Measurements from ENCODE around the gene FBXL4.

Gene FBXL4

GRCh38 chr6:98840996-98841513 is 106.7 kb downstream of the FBXL4 start:
- no peak overlapping the region for H3K4me3 ChIP-seq (ENCODE audit: low read depth, low read length)
- TF ChIP-seq CTCF (IDR thresholded peaks at IDR 0.05; ENCODE audit: borderline replicate concordance, insufficient read depth, low read depth, low read length): no peak

DNA sequence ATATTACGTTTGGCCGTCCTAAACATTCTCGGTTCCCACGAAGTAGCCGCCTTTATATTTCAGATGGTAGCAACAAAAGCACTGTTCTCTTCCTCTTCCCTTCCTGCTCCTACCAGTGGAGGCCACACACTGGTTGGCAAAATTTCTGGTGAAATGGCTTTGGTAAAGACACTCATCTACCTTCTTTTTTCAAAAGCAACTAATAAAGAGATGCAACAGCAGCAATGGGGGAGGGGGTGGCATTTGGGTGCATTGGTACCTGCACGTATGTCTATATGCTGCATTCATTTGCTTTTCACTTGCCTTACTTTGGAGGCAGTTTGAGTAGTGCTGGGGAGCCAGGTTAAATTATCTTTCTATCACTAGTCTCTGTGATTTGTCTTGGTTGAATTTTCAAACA is 107.4 kb downstream of the FBXL4 start:
- no peak for TF ChIP-seq CTCF (IDR thresholded peaks at IDR 0.05; ENCODE audit: borderline replicate concordance, insufficient read depth, low read depth, low read length)
- H3K4me3 ChIP-seq (ENCODE audit: low read depth, low read length): no peak overlapping the region

DNA sequence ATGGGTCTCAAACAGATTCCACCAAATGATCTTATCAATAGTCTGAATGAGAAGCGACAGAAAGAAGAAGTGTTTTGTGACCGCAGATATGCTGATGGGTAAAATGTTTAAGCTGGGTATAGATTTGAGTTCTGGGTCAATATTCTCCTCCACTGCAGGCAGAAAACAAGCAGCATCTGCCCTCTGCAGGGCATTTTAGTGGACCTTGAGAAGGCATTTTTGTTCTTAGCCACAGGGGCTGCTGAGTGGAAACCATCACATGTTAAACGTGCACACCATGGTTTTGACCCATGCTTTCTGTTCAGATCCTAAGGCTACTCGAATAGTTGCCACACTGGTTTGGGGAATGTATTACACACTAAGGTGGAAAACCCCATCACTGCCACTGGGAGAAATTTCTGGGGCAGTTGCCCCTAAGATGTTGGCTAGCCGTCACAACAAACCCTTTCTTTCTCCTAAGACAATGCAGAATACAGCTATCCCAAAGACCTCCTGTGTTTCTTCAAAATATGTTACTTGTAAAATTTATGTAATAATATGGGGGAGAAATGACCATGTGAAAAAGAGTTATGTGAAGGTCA is 107.9 kb downstream of the FBXL4 start:
- no peak for TF ChIP-seq CTCF (IDR thresholded peaks at IDR 0.05; ENCODE audit: borderline replicate concordance, insufficient read depth, low read depth, low read length)

GRCh38 chr6:98838975-98839374 is 108.8 kb downstream of the FBXL4 start:
- H3K4me3 ChIP-seq (ENCODE audit: low read depth, low read length): no peak overlapping the region
- no peak for TF ChIP-seq CTCF (IDR thresholded peaks at IDR 0.05; ENCODE audit: borderline replicate concordance, insufficient read depth, low read depth, low read length)

More for the DNA sequence above, 107.9 kb downstream of the FBXL4 start:
- H3K4me3 ChIP-seq (ENCODE audit: low read depth, low read length): no peak overlapping the region

- no peak for TF ChIP-seq CTCF (IDR thresholded peaks at IDR 0.05; ENCODE audit: borderline replicate concordance, insufficient read depth, low read depth, low read length)
- H3K4me3 ChIP-seq (ENCODE audit: low read depth, low read length): no peak overlapping the region
Observed at GRCh38 chr6:98838032-98838431, 109.7 kb downstream of the FBXL4 start.

DNA sequence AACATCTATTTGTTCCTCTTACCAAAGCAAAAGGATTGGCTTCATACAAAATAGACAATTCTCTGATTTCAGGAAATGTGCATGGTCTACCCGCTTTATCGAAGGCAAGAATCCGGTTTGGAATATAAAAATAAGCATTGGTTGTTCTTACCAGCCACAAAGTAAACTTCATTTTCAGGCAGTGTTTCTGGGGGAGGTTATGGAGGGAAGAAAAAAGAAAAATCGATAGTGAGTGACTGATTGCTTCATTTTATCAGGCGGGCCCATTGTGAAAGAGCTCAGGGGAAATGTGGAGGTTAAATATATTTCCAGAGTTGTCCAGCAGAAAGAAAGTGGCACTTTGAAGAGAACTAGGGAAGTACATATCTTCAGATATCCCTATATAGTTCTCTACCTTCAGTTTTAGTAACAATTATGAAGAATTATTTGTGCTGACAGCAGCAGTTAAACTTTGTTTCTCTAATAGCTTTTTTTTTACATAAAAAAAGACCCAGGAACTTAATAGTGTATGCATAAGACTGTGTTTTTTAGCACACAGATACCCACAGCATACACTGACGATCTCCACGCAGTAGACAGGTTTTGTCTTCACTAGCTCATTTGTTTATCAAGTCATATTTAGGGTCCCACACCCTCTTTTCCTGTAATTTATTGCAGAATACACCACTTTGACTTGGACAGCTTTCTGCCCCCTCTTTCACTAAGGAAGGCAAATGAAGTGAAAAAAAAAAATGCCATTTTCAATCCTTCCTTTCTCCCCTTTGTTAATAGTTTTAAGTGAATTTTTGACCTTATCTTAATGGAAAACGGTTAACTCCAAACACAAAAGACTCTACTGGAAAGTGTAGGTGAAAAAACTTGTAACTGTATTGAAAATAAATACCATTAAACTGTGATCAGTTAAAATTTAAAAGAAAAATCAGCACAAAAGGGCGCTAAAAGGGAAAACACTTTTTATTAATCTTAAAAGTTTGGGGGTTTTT is 110.5 kb downstream of the FBXL4 start:
- H3K4me3 ChIP-seq (ENCODE audit: low read depth, low read length): no peak overlapping the region
- TF ChIP-seq CTCF (IDR thresholded peaks at IDR 0.05; ENCODE audit: borderline replicate concordance, insufficient read depth, low read depth, low read length): no peak

Measured in GM12875 (cell line).